CD4-positive, alpha-beta memory T cell (primary cell): ENCODE measurements around the gene BEAN1. TPM values are rescaled to one million over a fixed set of nuclear protein-coding genes. Genes with fewer than 3 reads are reported as not detected.

Source experiments
- CTCF ChIA-PET: fragments of 350-600 bp; sonication (Branson Sonifier 250); formaldehyde crosslinking; loops from one replicate; lab custom pipeline; 2021; ENCODE audit warnings: inconsistent platforms; ENCODE audit not compliant: partially characterized antibody; lab: Charles Lee
- POLR2A ChIA-PET: fragments of 350-600 bp; sonication (Branson Sonifier 250); formaldehyde crosslinking; loops from one replicate; lab custom pipeline; 2021; ENCODE audit not compliant: partially characterized antibody; lab: Charles Lee
- DNase-seq, 5 donors: peaks; one replicate each; pipeline versions ENCODE4 v3.0.0 to v3.0.0-alpha.2; 2020 to 2022; ENCODE audit warnings: mixed read lengths in 1 of 5
- H3K27ac ChIP-seq: one replicate; pipeline ENCODE4 v1.7.0; 2013; ENCODE audit warnings: low read depth, low read length
- H3K27me3 ChIP-seq: 2 replicates; pipeline ENCODE4 v1.7.0; 2013; ENCODE audit warnings: mild to moderate bottlenecking, low read length, moderate library complexity; ENCODE audit not compliant: insufficient read depth
- H3K36me3 ChIP-seq: 2 replicates; pipeline ENCODE4 v1.7.0; 2013; ENCODE audit warnings: mild to moderate bottlenecking, low read length, moderate library complexity; ENCODE audit not compliant: insufficient read depth
- H3K4me1 ChIP-seq: 2 replicates; pipeline ENCODE4 v1.7.0; 2013; ENCODE audit warnings: mild to moderate bottlenecking, low read length, moderate library complexity; ENCODE audit not compliant: insufficient read depth
- H3K4me3 ChIP-seq, 2 donors: one replicate each; pipeline ENCODE4 v1.7.0; 2013; ENCODE audit warnings: low read length in 2 of 2, mild to moderate bottlenecking in 1 of 2
- H3K9me3 ChIP-seq, 2 donors: one replicate each; pipeline ENCODE4 v1.7.0; 2013; ENCODE audit warnings: low read length in 2 of 2, control low read depth in 1 of 2; ENCODE audit not compliant: control insufficient read depth in 1 of 2
- H3K27ac Mint-ChIP-seq, 7 donors: one replicate each; pipeline ENCODE4 v1.8.0; 2020 to 2021; ENCODE audit warnings: mixed read lengths in 7 of 7, mild to moderate bottlenecking in 6 of 7, inconsistent platforms in 3 of 7, moderate library complexity in 3 of 7
- H3K27me3 Mint-ChIP-seq, 2 donors: one replicate each; pipeline ENCODE4 v1.8.0; 2020 to 2021; ENCODE audit warnings: mixed read lengths in 2 of 2
- H3K36me3 Mint-ChIP-seq, 2 donors: one replicate each; pipeline ENCODE4 v1.8.0; 2020 to 2021; ENCODE audit warnings: mixed read lengths in 2 of 2, inconsistent platforms in 1 of 2, mild to moderate bottlenecking in 1 of 2
- H3K4me1 Mint-ChIP-seq, 4 donors: one replicate each; pipeline ENCODE4 v1.8.0; 2020 to 2021; ENCODE audit warnings: mixed read lengths in 4 of 4, mild to moderate bottlenecking in 1 of 4
- H3K4me3 Mint-ChIP-seq, 8 donors: one replicate each; pipeline ENCODE4 v1.8.0; 2020 to 2021; ENCODE audit warnings: mixed read lengths in 8 of 8, mild to moderate bottlenecking in 7 of 8, moderate library complexity in 6 of 8, inconsistent platforms in 3 of 8
- H3K9me3 Mint-ChIP-seq, 8 donors: one replicate each; pipeline ENCODE4 v1.8.0; 2020 to 2021; ENCODE audit warnings: mixed read lengths in 8 of 8, mild to moderate bottlenecking in 5 of 8, inconsistent platforms in 3 of 8, moderate library complexity in 1 of 8
- intact Hi-C: fragments of 100-400 bp; cut with micrococcal nuclease; formaldehyde crosslinking; loops from one replicate; pipeline ENCODE4 v1.15.1; 2023
- polyA plus RNA-seq, 2 donors: library from polyadenylated mRNA; unstranded; fragments of 300-500 nt; fragmentation: Illumina TruSeq; gene quantifications; one replicate each; pipeline ENCODE4 v1.2.3, GENCODE V29; 2021
- total RNA-seq, 2 experiments: library from RNA; stranded (reverse); gene quantifications; one replicate each; pipeline ENCODE4 v1.2.3, GENCODE V29; 2021

BEAN1 gene
- total and polyA plus RNA-seq, 4 experiments from 2014 or later = 0.23 TPM; not detected in 3

- peaks cover 0 to 6% of the 10 kb centered on the region in 2 donors for H3K36me3 Mint-ChIP-seq
- no peak overlapping the region for H3K4me3 ChIP-seq
- POLR2A ChIA-PET = no interaction called here
- H3K9me3 ChIP-seq = no peaks in the 10 kb centered on the region
- H3K9me3 Mint-ChIP-seq = no peaks in the 10 kb centered on the region
- peaks cover 17% of the 10 kb centered on the region for H3K4me1 ChIP-seq
- DNase-seq = no peak
- H3K4me1 Mint-ChIP-seq = peaks cover 9 to 18% (median 14%) of the 10 kb centered on the region in 4 donors
- H3K27me3 Mint-ChIP-seq = peaks cover 6 to 9% of the 10 kb centered on the region in 2 donors
- H3K4me3 Mint-ChIP-seq = no peak overlapping the region
- H3K27ac ChIP-seq = no peak overlapping the region
- CTCF ChIA-PET = interaction anchor here (0.8 to 8.1 kb wide), 9 partner anchors 45 to 469 kb away, joined by 3 to 83 read pairs (median 6); no protein-coding TSS in a partner anchor
- no peaks in the 10 kb centered on the region for H3K27me3 ChIP-seq
- H3K36me3 ChIP-seq = no peaks in the 10 kb centered on the region
- H3K27ac Mint-ChIP-seq = peak overlapping the region in 1 of 7 donors; percentile 19
- intact Hi-C loops = no loop called here
Observed at GRCh38 chr16:66403531-66404145, 23.5 kb upstream of the BEAN1 start.

- Mint-ChIP-seq H3K4me3 (peak overlapping the region in 1 of 8 donors; percentile 94), H3K4me1 (peaks cover 17 to 34% (median 28%) of the 10 kb centered on the region in 4 donors), H3K27ac (peak overlapping the region in 1 of 7 donors; percentile 74), H3K27me3 (peaks cover 6% of the 10 kb centered on the region in 2 donors), H3K9me3 (no peaks in the 10 kb centered on the region), H3K36me3 (peaks cover 6 to 16% of the 10 kb centered on the region in 2 donors)
- CTCF ChIA-PET = interaction anchor here (0.7 to 8.1 kb wide), 34 partner anchors 8 to 470 kb away, joined by 3 to 83 read pairs (median 6); partner anchors contain the start of genes CKLF and DYNC1LI2
- peaks cover 32% of the 10 kb centered on the region for H3K4me1 ChIP-seq
- POLR2A ChIA-PET = interaction anchor here (1.3 to 5.1 kb wide), 3 partner anchors 78 to 199 kb away, joined by 3 to 40 read pairs (median 20); partner anchors contain the start of gene CMTM3
- intact Hi-C loops = no loop called here
- no peaks in the 10 kb centered on the region for H3K9me3 ChIP-seq
- no peak overlapping the region for H3K4me3 ChIP-seq
- no peak for DNase-seq
- no peaks in the 10 kb centered on the region for H3K27me3 ChIP-seq
- no peak overlapping the region for H3K27ac ChIP-seq
- H3K36me3 ChIP-seq = no peaks in the 10 kb centered on the region
Observed at GRCh38 chr16:66405057-66405783, 21.9 kb upstream of the BEAN1 start.

- Mint-ChIP-seq H3K9me3 (peaks cover 0 to 6% (median 2%) of the 10 kb centered on the region in 8 donors), H3K4me3 (peak overlapping the region; percentile 86 to 94 (median 89)), H3K36me3 (peaks cover 19 to 26% of the 10 kb centered on the region in 2 donors), H3K27ac (peak overlapping the region in 6 of 7 donors; percentile 64 to 76 (median 68)), H3K27me3 (peaks cover 6% of the 10 kb centered on the region in 2 donors), H3K4me1 (peaks cover 17 to 37% (median 28%) of the 10 kb centered on the region in 4 donors)
- POLR2A ChIA-PET = interaction anchor here (0.8 to 5.1 kb wide), 7 partner anchors 116 to 461 kb away, joined by 3 to 40 read pairs (median 8); partner anchors contain the start of genes CKLF and CMTM3
- no peaks in the 10 kb centered on the region for H3K9me3 ChIP-seq
- H3K27me3 ChIP-seq = no peaks in the 10 kb centered on the region
- no peak overlapping the region for H3K27ac ChIP-seq
- H3K4me3 ChIP-seq = peak overlapping the region; percentile 57 to 62
- intact Hi-C loops = loop anchor here (1.0 to 2.0 kb wide), 9 partner anchors 77 to 462 kb away; partner anchors contain the start of genes CMTM3 and DYNC1LI2
- H3K36me3 ChIP-seq = peaks cover 4% of the 10 kb centered on the region
- H3K4me1 ChIP-seq = peaks cover 32% of the 10 kb centered on the region
- DNase-seq = peak; percentile 76 to 85 (median 81)
- CTCF ChIA-PET = interaction anchor here (0.7 to 8.1 kb wide), 35 partner anchors 8 to 468 kb away, joined by 3 to 83 read pairs (median 6); partner anchors contain the start of genes CKLF, CMTM2, CMTM3 and DYNC1LI2
Observed at GRCh38 chr16:66406534-66407221, 20.4 kb upstream of the BEAN1 start.

GRCh38 chr16:66408163-66409048, 18.7 kb upstream of the BEAN1 start:
- peak; percentile 44 to 59 (median 56) for DNase-seq
- H3K4me3 ChIP-seq = peak overlapping the region; percentile 8 to 46
- CTCF ChIA-PET = interaction anchor here (0.8 to 8.1 kb wide), 15 partner anchors 10 to 459 kb away, joined by 3 to 83 read pairs (median 7); partner anchors contain the start of genes CMTM3 and NAE1

GRCh38 chr16:66409156-66409555, 17.9 kb upstream of the BEAN1 start:
- peak overlapping the region; percentile 88 to 98 (median 92) for H3K4me3 Mint-ChIP-seq
- intact Hi-C loops = loop anchor here (2.0 kb wide), 1 partner anchor 144 kb away; the partner anchor contains the start of gene CKLF
- Histone ChIP-seq H3K27ac (no peak overlapping the region), H3K36me3 (peaks cover 4% of the 10 kb centered on the region), H3K9me3 (no peaks in the 10 kb centered on the region), H3K4me1 (peaks cover 32% of the 10 kb centered on the region), H3K4me3 (peak overlapping the region in 1 of 2 donors; percentile 46), H3K27me3 (no peaks in the 10 kb centered on the region)
- H3K36me3 Mint-ChIP-seq = peaks cover 20 to 26% of the 10 kb centered on the region in 2 donors
- DNase-seq = no peak
- POLR2A ChIA-PET = interaction anchor here (0.9 to 5.1 kb wide), 7 partner anchors 60 to 342 kb away, joined by 4 to 40 read pairs (median 8); partner anchors contain the start of genes CKLF, CMTM3 and DYNC1LI2
- CTCF ChIA-PET = interaction anchor here (1.2 to 8.1 kb wide), 8 partner anchors 10 to 459 kb away, joined by 3 to 83 read pairs (median 38); no protein-coding TSS in a partner anchor
- peak overlapping the region in 6 of 7 donors; percentile 91 to 98 (median 96) for H3K27ac Mint-ChIP-seq
- H3K9me3 Mint-ChIP-seq = peaks cover 0 to 14% (median 4%) of the 10 kb centered on the region in 8 donors
- peaks cover 4% of the 10 kb centered on the region in 2 donors for H3K27me3 Mint-ChIP-seq
- peaks cover 17 to 37% (median 28%) of the 10 kb centered on the region in 4 donors for H3K4me1 Mint-ChIP-seq

More at GRCh38 chr16:66408163-66409048, 18.7 kb upstream of the BEAN1 start:
- Mint-ChIP-seq H3K27ac (peak overlapping the region; percentile 76 to 98 (median 94)), H3K4me1 (peaks cover 17 to 37% (median 28%) of the 10 kb centered on the region in 4 donors), H3K36me3 (peaks cover 20 to 26% of the 10 kb centered on the region in 2 donors), H3K27me3 (peaks cover 6% of the 10 kb centered on the region in 2 donors), H3K9me3 (peaks cover 0 to 14% (median 4%) of the 10 kb centered on the region in 8 donors), H3K4me3 (peak overlapping the region; percentile 88 to 98 (median 92))
- POLR2A ChIA-PET = interaction anchor here (0.5 to 5.1 kb wide), 13 partner anchors 19 to 472 kb away, joined by 3 to 40 read pairs (median 4); partner anchors contain the start of genes CKLF, CMTM3, DYNC1LI2 and PDP2
- Histone ChIP-seq H3K27ac (peak overlapping the region; percentile 43), H3K27me3 (no peaks in the 10 kb centered on the region), H3K4me1 (peaks cover 32% of the 10 kb centered on the region), H3K9me3 (no peaks in the 10 kb centered on the region), H3K36me3 (peaks cover 4% of the 10 kb centered on the region)
- intact Hi-C loops = loop anchor here (1.0 to 2.0 kb wide), 2 partner anchors 70 to 144 kb away; partner anchors contain the start of gene CKLF
